Activated CD8-positive, alpha-beta T cell treated with anti-CD3 and anti-CD28 coated beads for 36 hours (primary cell): Measurements from ENCODE around the gene DCPS. TPM values are rescaled to one million over a fixed set of nuclear protein-coding genes. Genes with fewer than 3 reads are reported as not detected.
"Not testable (repeated sequence)": the region's sequence is repeated elsewhere in the genome, so short reads cannot be mapped to it uniquely, and the experiment has no call there.

Experiments
- ATAC-seq: fragments of 200-7000 bp; cut with Tn5 transposase; one replicate; pipeline ENCODE4 v1.10.0; 2021; ENCODE audit warnings: mild to moderate bottlenecking, moderate library complexity
- CTCF ChIA-PET: fragments of 350-600 bp; sonication (Branson Sonifier 250); formaldehyde crosslinking; loops from one replicate; lab custom pipeline; 2021; ENCODE audit warnings: antibody characterized with exemption; lab: Charles Lee
- POLR2A ChIA-PET: fragments of 350-600 bp; sonication (Branson Sonifier 250); formaldehyde crosslinking; loops from one replicate; lab custom pipeline; 2021; ENCODE audit warnings: antibody characterized with exemption; lab: Charles Lee
- DNase-seq: peaks from one replicate; pipeline ENCODE4 v3.0.0-alpha.2; 2020
- H3K27ac Mint-ChIP-seq: one replicate; pipeline ENCODE4 v1.8.0; 2021; ENCODE audit warnings: mild to moderate bottlenecking, mixed read lengths
- H3K27me3 Mint-ChIP-seq: one replicate; pipeline ENCODE4 v1.8.0; 2021; ENCODE audit warnings: mixed read lengths
- H3K36me3 Mint-ChIP-seq: one replicate; pipeline ENCODE4 v1.8.0; 2021; ENCODE audit warnings: low read depth, mixed read lengths
- H3K4me1 Mint-ChIP-seq: one replicate; pipeline ENCODE4 v1.8.0; 2021; ENCODE audit warnings: low read depth, mixed read lengths
- H3K4me3 Mint-ChIP-seq: one replicate; pipeline ENCODE4 v1.8.0; 2021; ENCODE audit warnings: mild to moderate bottlenecking, moderate library complexity, mixed read lengths
- H3K9me3 Mint-ChIP-seq: one replicate; pipeline ENCODE4 v1.8.0; 2021; ENCODE audit warnings: mixed read lengths
- intact Hi-C: fragments of 100-400 bp; cut with micrococcal nuclease; formaldehyde crosslinking; loops from one replicate; pipeline ENCODE4 v1.10.0; 2022
- total RNA-seq, 2 experiments: library from RNA; stranded (reverse); gene quantifications; one replicate each; pipeline ENCODE4 v1.2.3, GENCODE V29; 2021
- TF ChIP-seq, protein P1 (sequence below): fragments of 200-600 bp; IDR thresholded peaks from one replicate; pipeline ENCODE4 v1.8.0; 2022; ENCODE audit warnings: antibody characterized with exemption, mild to moderate bottlenecking

The DCPS gene
- total RNA-seq, 2 experiments from 2014 or later: 17.2 to 18.8 TPM

DNA sequence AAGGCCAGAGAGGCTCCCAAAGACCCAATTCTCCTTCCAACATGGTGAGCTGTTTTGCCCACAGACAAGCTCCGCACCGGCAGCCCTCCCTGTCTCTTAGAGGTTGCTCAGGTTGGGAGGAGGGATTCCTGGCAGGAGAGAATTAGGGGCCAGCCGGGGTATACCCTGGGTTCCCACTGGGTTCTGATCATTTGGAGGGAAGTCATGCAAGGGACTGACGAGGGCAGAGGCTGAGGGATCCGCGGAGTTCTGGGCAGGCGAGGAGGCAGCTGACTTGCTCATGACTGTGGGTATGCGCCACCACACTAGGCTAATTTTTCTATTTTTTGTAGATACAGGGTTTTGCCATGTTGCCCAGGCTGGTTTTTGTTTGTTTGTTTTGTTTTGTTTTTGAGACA, 56.2 kb downstream of the DCPS start:
- Mint-ChIP-seq H3K4me1 (peaks cover 7% of the 10 kb centered on the region), H3K36me3 (no peaks in the 10 kb centered on the region), H3K4me3 (no peak overlapping the region), H3K27me3 (no peaks in the 10 kb centered on the region), H3K9me3 (no peaks in the 10 kb centered on the region), H3K27ac (no peak overlapping the region)
- ChIA-PET POLR2A (interaction anchor here (0.8 kb wide), 1 partner anchor 58 kb away, joined by 4 read pairs; no protein-coding TSS in a partner anchor), CTCF (interaction anchor here (1.1 kb wide), 1 partner anchor 15 kb away, joined by 3 read pairs; no protein-coding TSS in a partner anchor)
- intact Hi-C loops: no loop called here
- no peak for ATAC-seq
- DNase-seq: no peak
- TF ChIP-seq, protein P1, sequence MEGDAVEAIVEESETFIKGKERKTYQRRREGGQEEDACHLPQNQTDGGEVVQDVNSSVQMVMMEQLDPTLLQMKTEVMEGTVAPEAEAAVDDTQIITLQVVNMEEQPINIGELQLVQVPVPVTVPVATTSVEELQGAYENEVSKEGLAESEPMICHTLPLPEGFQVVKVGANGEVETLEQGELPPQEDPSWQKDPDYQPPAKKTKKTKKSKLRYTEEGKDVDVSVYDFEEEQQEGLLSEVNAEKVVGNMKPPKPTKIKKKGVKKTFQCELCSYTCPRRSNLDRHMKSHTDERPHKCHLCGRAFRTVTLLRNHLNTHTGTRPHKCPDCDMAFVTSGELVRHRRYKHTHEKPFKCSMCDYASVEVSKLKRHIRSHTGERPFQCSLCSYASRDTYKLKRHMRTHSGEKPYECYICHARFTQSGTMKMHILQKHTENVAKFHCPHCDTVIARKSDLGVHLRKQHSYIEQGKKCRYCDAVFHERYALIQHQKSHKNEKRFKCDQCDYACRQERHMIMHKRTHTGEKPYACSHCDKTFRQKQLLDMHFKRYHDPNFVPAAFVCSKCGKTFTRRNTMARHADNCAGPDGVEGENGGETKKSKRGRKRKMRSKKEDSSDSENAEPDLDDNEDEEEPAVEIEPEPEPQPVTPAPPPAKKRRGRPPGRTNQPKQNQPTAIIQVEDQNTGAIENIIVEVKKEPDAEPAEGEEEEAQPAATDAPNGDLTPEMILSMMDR: no peak

DNA sequence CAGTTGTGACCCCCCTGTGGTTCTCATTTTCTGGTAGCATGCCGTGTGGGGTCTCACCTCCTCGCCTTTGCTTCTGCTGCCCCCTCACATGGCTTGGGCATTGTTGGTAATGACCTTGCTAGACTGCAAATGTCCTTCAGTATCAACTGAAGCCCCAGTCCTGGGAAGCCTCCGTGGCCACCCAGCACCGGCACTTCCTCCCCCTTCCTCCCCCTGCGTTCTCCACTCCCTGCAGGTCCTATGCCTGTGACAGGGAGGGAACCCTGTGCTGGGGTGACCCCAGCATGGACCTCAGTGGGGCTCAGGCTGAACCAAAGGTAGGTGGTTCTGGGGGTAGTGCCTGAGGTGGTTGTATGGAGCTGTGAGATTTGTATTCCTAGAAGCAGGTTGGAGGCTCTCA, 57.5 kb downstream of the DCPS start:
- ATAC-seq (no peak), DNase-seq (no peak)
- Mint-ChIP-seq H3K27me3 (no peaks in the 10 kb centered on the region), H3K4me1 (peaks cover 7% of the 10 kb centered on the region), H3K9me3 (no peaks in the 10 kb centered on the region), H3K36me3 (no peaks in the 10 kb centered on the region), H3K27ac (no peak overlapping the region), H3K4me3 (no peak overlapping the region)
- intact Hi-C loops: no loop called here
- POLR2A ChIA-PET: interaction anchor here (0.6 kb wide), 1 partner anchor 1077 kb away, joined by 3 read pairs; no protein-coding TSS in a partner anchor
- TF ChIP-seq, protein P1: no peak
- CTCF ChIA-PET: interaction anchor here (1.1 kb wide), 1 partner anchor 16 kb away, joined by 3 read pairs; no protein-coding TSS in a partner anchor

DNA sequence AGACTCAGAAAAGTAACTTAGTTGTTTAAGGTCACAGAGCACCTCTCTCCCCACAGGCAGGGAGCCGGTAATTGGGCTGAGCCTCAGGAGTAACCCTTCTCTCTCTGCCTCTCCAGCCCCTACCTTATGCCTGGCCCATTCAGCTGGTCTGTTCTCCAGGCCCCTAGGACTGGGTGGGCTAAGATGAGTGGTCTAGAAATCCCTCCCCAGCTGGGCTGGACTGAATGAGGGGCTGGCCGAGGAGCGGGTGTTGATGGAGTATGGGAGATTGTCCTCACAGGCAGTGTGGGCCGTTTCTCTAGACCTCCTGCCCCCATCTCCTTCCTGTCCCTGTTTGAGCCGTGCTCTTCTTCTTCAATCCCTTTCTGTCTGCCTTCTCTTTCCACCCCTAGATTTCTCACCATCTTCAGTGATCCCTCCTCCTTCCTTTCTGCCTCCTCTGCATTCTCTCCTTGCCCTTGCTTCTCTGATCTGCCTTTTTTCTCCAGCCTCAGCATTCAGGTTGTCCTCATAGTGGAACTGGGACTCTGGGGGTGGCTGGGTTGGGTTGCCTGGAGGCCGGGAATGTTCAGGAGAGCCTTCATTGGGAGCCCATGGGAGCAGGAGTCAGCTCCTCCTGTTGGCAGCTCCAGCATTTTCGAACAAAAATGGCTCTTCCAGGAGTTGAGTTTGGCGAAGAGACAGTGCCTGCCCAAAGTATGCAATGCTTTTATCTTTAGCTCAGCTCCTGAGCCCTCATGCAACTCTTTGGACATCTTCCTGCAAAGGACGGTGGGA, 59.2 kb downstream of the DCPS start:
- ATAC-seq: no peak
- Mint-ChIP-seq H3K4me1 (no peaks in the 10 kb centered on the region), H3K9me3 (no peaks in the 10 kb centered on the region), H3K27me3 (no peaks in the 10 kb centered on the region), H3K27ac (no peak overlapping the region), H3K4me3 (no peak overlapping the region), H3K36me3 (no peaks in the 10 kb centered on the region)
- TF ChIP-seq, protein P1: no peak
- POLR2A ChIA-PET: no interaction called here
- DNase-seq: no peak
- CTCF ChIA-PET: interaction anchor here (1.7 to 2.0 kb wide), 2 partner anchors 53 to 118 kb away, joined by 4 to 6 read pairs; no protein-coding TSS in a partner anchor
- intact Hi-C loops: no loop called here

DNA sequence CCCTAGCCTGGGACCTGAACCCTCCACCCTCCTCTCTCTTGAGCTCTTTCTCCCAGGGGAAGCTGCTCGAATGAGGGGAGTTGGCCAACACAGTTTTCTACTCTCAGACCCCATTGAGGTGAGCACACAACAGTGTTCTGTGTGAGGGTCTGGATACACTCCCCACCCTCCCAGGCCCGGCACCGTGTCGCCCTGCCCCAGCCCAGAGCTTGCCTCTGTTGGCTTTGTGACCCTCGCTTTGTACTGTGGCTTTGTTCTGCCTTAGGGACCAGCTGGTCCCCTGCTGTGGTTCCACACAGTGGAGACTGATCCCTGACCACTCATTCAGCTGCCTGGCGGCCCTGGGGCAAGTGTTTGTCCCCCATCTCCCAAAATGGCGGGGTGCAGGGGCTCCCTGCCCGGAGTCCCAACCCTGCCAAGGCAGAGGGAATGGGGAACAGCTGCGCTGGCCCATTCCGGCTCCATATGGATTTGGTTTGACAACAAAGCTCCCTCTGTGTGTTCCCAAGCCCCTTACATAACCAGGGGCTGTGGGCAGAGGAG, 59.9 kb downstream of the DCPS start:
- ChIA-PET CTCF (interaction anchor here (1.7 to 2.0 kb wide), 2 partner anchors 54 to 117 kb away, joined by 4 to 6 read pairs; no protein-coding TSS in a partner anchor), POLR2A (no interaction called here)
- H3K9me3 Mint-ChIP-seq: no peaks in the 10 kb centered on the region
- TF ChIP-seq, protein P1: no peak
- no peaks in the 10 kb centered on the region for H3K27me3 Mint-ChIP-seq
- H3K27ac Mint-ChIP-seq: no peak overlapping the region
- intact Hi-C loops: no loop called here
- no peaks in the 10 kb centered on the region for H3K4me1 Mint-ChIP-seq
- ATAC-seq (no peak), DNase-seq (no peak)
- H3K4me3 Mint-ChIP-seq: no peak overlapping the region
- H3K36me3 Mint-ChIP-seq: no peaks in the 10 kb centered on the region

DNA sequence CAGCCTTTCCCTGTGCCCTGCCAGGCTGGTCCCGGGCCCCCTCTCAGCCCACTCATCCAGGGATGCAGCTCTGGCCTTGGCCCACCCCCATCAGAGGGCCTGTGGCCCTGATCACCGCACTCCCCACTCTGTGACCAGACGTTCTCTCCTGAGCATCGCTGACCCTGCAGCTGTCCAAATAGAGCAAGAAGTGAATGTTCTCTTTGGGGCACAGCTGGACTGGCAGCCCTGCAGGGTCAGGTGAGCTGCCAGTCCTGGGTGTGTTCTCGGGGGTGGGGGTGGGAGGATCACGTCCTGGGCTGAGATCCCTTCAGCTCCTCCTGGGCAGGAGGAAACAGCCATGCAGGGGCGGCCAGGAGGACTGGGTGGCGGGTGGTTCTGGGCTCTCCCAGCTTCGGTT, 60.9 kb downstream of the DCPS start:
- DNase-seq, H3K27me3 Mint-ChIP-seq, CTCF ChIA-PET, H3K9me3 Mint-ChIP-seq, H3K27ac Mint-ChIP-seq, intact Hi-C loops, POLR2A ChIA-PET, H3K4me3 Mint-ChIP-seq, ATAC-seq, H3K36me3 Mint-ChIP-seq, H3K4me1 Mint-ChIP-seq: not testable (repeated sequence)

DNA sequence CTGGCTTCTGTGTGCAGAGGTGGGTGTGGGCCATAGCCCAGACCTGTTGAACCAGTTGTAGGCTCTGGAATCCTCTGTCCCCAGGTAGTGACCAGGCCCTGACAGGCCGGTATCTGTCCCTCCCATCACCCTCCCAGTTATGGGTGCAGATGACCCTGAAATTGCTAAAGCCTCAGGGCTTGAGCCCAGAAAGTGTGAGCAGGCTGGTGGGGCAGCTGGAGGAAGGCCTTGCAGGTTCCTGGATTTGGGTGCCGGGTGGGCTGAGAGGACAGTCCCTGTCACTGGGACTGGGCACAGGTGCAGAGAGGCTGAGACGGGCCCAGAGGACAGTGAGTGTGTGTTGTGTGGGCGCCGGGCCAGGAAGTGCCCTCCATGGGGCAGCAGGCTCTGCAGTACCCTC, 61.6 kb downstream of the DCPS start:
- ATAC-seq, DNase-seq, POLR2A ChIA-PET, H3K27ac Mint-ChIP-seq, H3K27me3 Mint-ChIP-seq, H3K9me3 Mint-ChIP-seq, intact Hi-C loops, H3K36me3 Mint-ChIP-seq, CTCF ChIA-PET, H3K4me1 Mint-ChIP-seq, H3K4me3 Mint-ChIP-seq: not testable (repeated sequence)
